Activated effector memory CD4-positive, alpha-beta T cell treated with Interleukin-2 at 50 U/mL for 16 hours (primary cell): ENCODE measurements around the gene UCP2.

Experiments
- DNase-seq: peaks from one replicate; pipeline ENCODE4 v3.0.0-alpha.2; 2020

The UCP2 gene

GRCh38 chr11:73969091-73969490, 13.6 kb downstream of the UCP2 start:
- DNase-seq = no peak

- no peak for DNase-seq
Observed at GRCh38 chr11:73968356-73968966, 14.2 kb downstream of the UCP2 start.

- no peak for DNase-seq
Observed at GRCh38 chr11:73965764-73966121, 16.9 kb downstream of the UCP2 start.

GRCh38 chr11:73965076-73965763, 17.4 kb downstream of the UCP2 start:
- no peak for DNase-seq

- DNase-seq = no peak
Observed at GRCh38 chr11:73963861-73964260, 18.8 kb downstream of the UCP2 start.

- DNase-seq = no peak
Observed at GRCh38 chr11:73962101-73962705, 20.4 kb downstream of the UCP2 start.

GRCh38 chr11:73961321-73961720, 21.3 kb downstream of the UCP2 start:
- DNase-seq = no peak

GRCh38 chr11:73958521-73959141, 24.0 kb downstream of the UCP2 start:
- no peak for DNase-seq

GRCh38 chr11:73957654-73958361, 24.8 kb downstream of the UCP2 start:
- DNase-seq = no peak

- no peak for DNase-seq
Observed at GRCh38 chr11:73956876-73957653, 25.6 kb downstream of the UCP2 start.

- no peak for DNase-seq
Observed at GRCh38 chr11:73951797-73952196, 30.8 kb downstream of the UCP2 start.

GRCh38 chr11:73950869-73951710, 31.6 kb downstream of the UCP2 start, which contains the start of gene DNAJB13:
DNAJB13 (plus strand) TSS chr11:73951026; CDS start chr11:73951070, 44 bp downstream.
- no peak for DNase-seq

GRCh38 chr11:73949912-73950311, 32.7 kb downstream of the UCP2 start:
- no peak for DNase-seq

GRCh38 chr11:73949246-73949645, 33.4 kb downstream of the UCP2 start:
- DNase-seq = no peak

GRCh38 chr11:73946798-73947458, 35.7 kb downstream of the UCP2 start:
- no peak for DNase-seq

- no peak for DNase-seq
Observed at GRCh38 chr11:73945396-73945795, 37.2 kb downstream of the UCP2 start.

GRCh38 chr11:73944901-73945300, 37.7 kb downstream of the UCP2 start:
- DNase-seq = no peak

- DNase-seq = no peak
Observed at GRCh38 chr11:73944085-73944484, 38.6 kb downstream of the UCP2 start.

GRCh38 chr11:73942010-73942409, 40.6 kb downstream of the UCP2 start:
- no peak for DNase-seq

GRCh38 chr11:73940801-73941570, 41.7 kb downstream of the UCP2 start:
- DNase-seq = no peak
